ENCODE results near the gene LMAN1. TPM values are rescaled to one million over a fixed set of nuclear protein-coding genes. Genes with fewer than 3 reads are reported as not detected.

The LMAN1 gene
- total and polyA plus RNA-seq, 2 donors (not counting 3 experiments of a cell fraction or from before 2014, with no cell fraction given): 43.8 to 92.5 TPM

- peaks cover 8% of the 10 kb centered on the region for H4K20me1 ChIP-seq (replicated peaks; ENCODE audit: control insufficient read depth, extremely low read depth, insufficient read depth, low read length)
- peak overlapping the region; percentile 88 to 94 (median 89) for H3K4me3 ChIP-seq (replicated peaks in 1 of 3; ENCODE audit: insufficient read depth in 1 of 3, low read depth in 1 of 3, low read length in 3 of 3)
- H3K27ac ChIP-seq (ENCODE audit: insufficient read depth, low read depth, low read length): peak overlapping the region; percentile 73
- dilution Hi-C loops (cut with MboI; ENCODE audit: extremely low pct_ligation_motif_present, low sequenced_read_pairs) (no loop called here), intact Hi-C loops (cut with micrococcal nuclease) (loop anchor here (2.0 kb wide), 1 partner anchor 219 kb away; the partner anchor contains the start of gene SEC11C)
- H3K36me3 ChIP-seq (ENCODE audit: control insufficient read depth in 2 of 2, extremely low read depth in 1 of 2, insufficient read depth in 2 of 2, low read length in 2 of 2): peaks cover 6 to 13% of the 10 kb centered on the region in 2 experiments
- TSS peak; percentile 31 for BruUV-seq (replicated peaks)
- peak; percentile 75 for DNase-seq (ENCODE audit: low read depth, low spot score)
- H2AFZ ChIP-seq (ENCODE audit: low read depth, low read length): no peak overlapping the region
- TF ChIP-seq MAX (IDR thresholded peaks at IDR 0.05; ENCODE audit: insufficient read depth, insufficient read length): no peak
- no peak for TF ChIP-seq JUN (IDR thresholded peaks at IDR 0.05; ENCODE audit: borderline replicate concordance, insufficient read depth, insufficient read length, low read depth)
- no peak for TF ChIP-seq MYC (IDR thresholded peaks at IDR 0.05; ENCODE audit: low read depth, low read length)
- TF ChIP-seq FOS (IDR thresholded peaks at IDR 0.05; ENCODE audit: borderline replicate concordance, insufficient read depth, low read length): peak; percentile 22
- TF ChIP-seq GATA2 (IDR thresholded peaks at IDR 0.05; ENCODE audit: insufficient read depth, insufficient read length, low read depth, low read length): peak; percentile 31
- TF ChIP-seq POLR2A (IDR thresholded peaks at IDR 0.05; ENCODE audit: low read depth, low read length): no peak
- ChIA-PET CTCF (no interaction called here), POLR2A (no interaction called here)
- no peaks in the 10 kb centered on the region for H3K9me1 ChIP-seq (replicated peaks; ENCODE audit: control insufficient read depth, extremely low read depth, insufficient read depth, low read length)
- H3K79me2 ChIP-seq (ENCODE audit: control insufficient read depth, insufficient read depth, low read length): peaks cover 38% of the 10 kb centered on the region
- H3K27me3 ChIP-seq (ENCODE audit: control insufficient read depth in 2 of 2, insufficient read depth in 2 of 2, low read length in 2 of 2): peaks cover 17 to 32% of the 10 kb centered on the region in 2 experiments
- FAIRE-seq: peak; percentile 63
- no peaks in the 10 kb centered on the region for H3K9me3 ChIP-seq (replicated peaks; ENCODE audit: control insufficient read depth, insufficient read depth, low read length)
- peak overlapping the region; percentile 100 for H3K4me2 ChIP-seq (ENCODE audit: insufficient read depth, low read length)
- H3K4me1 ChIP-seq (ENCODE audit: control insufficient read depth, extremely low read depth, insufficient read depth, low read length): peaks cover 18% of the 10 kb centered on the region
- H3K9ac ChIP-seq (replicated peaks; ENCODE audit: extremely low read depth, insufficient read depth, low read length): peak overlapping the region; percentile 96
These were observed 1.1 kb downstream of the LMAN1 start for GRCh38 chr18:59357928-59358327.

GRCh38 chr18:59354731-59355130 lies 4.3 kb downstream of the LMAN1 start:
- dilution Hi-C loops (cut with MboI; ENCODE audit: extremely low pct_ligation_motif_present, low sequenced_read_pairs) (no loop called here), intact Hi-C loops (cut with micrococcal nuclease) (no loop called here)
- Histone ChIP-seq H3K27me3 (ENCODE audit: control insufficient read depth in 2 of 2, insufficient read depth in 2 of 2, low read length in 2 of 2) (peaks cover 2 to 4% of the 10 kb centered on the region in 2 experiments), H3K36me3 (ENCODE audit: control insufficient read depth in 2 of 2, extremely low read depth in 1 of 2, insufficient read depth in 2 of 2, low read length in 2 of 2) (peaks cover 10 to 27% of the 10 kb centered on the region in 2 experiments), H3K4me3 (replicated peaks in 1 of 3; ENCODE audit: insufficient read depth in 1 of 3, low read depth in 1 of 3, low read length in 3 of 3) (no peak overlapping the region), H3K9me1 (replicated peaks; ENCODE audit: control insufficient read depth, extremely low read depth, insufficient read depth, low read length) (no peaks in the 10 kb centered on the region), H3K27ac (ENCODE audit: insufficient read depth, low read depth, low read length) (no peak overlapping the region), H4K20me1 (replicated peaks; ENCODE audit: control insufficient read depth, extremely low read depth, insufficient read depth, low read length) (peaks cover 8% of the 10 kb centered on the region), H2AFZ (ENCODE audit: low read depth, low read length) (no peak overlapping the region), H3K4me2 (ENCODE audit: insufficient read depth, low read length) (no peak overlapping the region), H3K9me3 (replicated peaks; ENCODE audit: control insufficient read depth, insufficient read depth, low read length) (no peaks in the 10 kb centered on the region), H3K79me2 (ENCODE audit: control insufficient read depth, insufficient read depth, low read length) (peaks cover 38% of the 10 kb centered on the region), H3K4me1 (ENCODE audit: control insufficient read depth, extremely low read depth, insufficient read depth, low read length) (peaks cover 17% of the 10 kb centered on the region), H3K9ac (replicated peaks; ENCODE audit: extremely low read depth, insufficient read depth, low read length) (no peak overlapping the region)
- BruUV-seq (replicated peaks): no TSS peak
- FAIRE-seq: no peak
- no peak for DNase-seq (ENCODE audit: low read depth, low spot score)
- CTCF ChIA-PET: interaction anchor here (0.7 to 2.6 kb wide), 3 partner anchors 12 to 48 kb away, joined by 3 to 16 read pairs (median 10); no protein-coding TSS in a partner anchor
- TF ChIP-seq MAX (IDR thresholded peaks at IDR 0.05; ENCODE audit: insufficient read depth, insufficient read length): no peak
- no peak for TF ChIP-seq EZH2 (IDR thresholded peaks at IDR 0.05; ENCODE audit: borderline replicate concordance, low read depth, low read length, severe bottlenecking)
- TF ChIP-seq FOS (IDR thresholded peaks at IDR 0.05; ENCODE audit: borderline replicate concordance, insufficient read depth, low read length): no peak
- TF ChIP-seq CTCF (IDR thresholded peaks at IDR 0.05; ENCODE audit: extremely low read depth in 1 of 2, insufficient read depth in 1 of 2, low read depth in 1 of 2, low read length in 2 of 2): no peak
- no peak for TF ChIP-seq JUN (IDR thresholded peaks at IDR 0.05; ENCODE audit: borderline replicate concordance, insufficient read depth, insufficient read length, low read depth)
- no peak for TF ChIP-seq POLR2A (IDR thresholded peaks at IDR 0.05; ENCODE audit: low read depth, low read length)
- TF ChIP-seq GATA2 (IDR thresholded peaks at IDR 0.05; ENCODE audit: insufficient read depth, insufficient read length, low read depth, low read length): no peak
- TF ChIP-seq POLR2AphosphoS5 (IDR thresholded peaks at IDR 0.05; ENCODE audit: insufficient read depth, low read depth, low read length): no peak
- TF ChIP-seq MYC (IDR thresholded peaks at IDR 0.05; ENCODE audit: low read depth, low read length): no peak
- POLR2A ChIA-PET: no interaction called here

Measured in endothelial cell of umbilical vein (primary cell).